ENCODE measurements around the gene EXOC4. TPM values are rescaled to one million over a fixed set of nuclear protein-coding genes. Genes with fewer than 3 reads are reported as not detected.

Gene EXOC4
- total RNA-seq, 1 donor from 2014 or later: 65.0 TPM

DNA sequence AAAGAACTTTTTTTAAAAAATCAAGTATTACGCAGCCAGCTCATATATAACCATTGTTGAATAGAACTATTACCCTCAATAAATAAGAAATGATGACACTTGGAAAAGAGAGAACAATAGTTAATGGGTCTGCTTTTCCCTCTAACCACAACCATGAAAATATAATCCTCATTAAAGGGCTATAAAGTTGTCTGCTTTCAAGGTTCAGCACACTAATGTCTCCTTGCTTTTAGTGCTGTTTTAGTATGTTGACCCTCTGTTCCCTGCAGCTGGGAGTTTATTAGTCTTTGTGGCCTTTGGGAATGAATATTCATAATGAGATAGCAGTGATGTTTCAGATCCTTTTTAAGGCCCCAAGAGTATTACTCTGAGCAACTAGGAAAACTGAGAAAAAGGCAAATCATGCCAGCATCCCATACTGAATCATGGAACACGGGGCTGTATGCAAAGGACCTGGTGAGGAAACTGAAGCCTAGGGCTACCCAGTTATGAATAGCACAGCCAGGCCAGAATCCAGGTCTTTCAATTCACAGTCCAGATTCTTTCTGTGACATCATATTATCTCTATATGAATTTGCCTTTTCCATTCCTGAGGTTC, 542.3 kb downstream of the EXOC4 start:
- no peak overlapping the region for H3K27ac Mint-ChIP-seq
- no peaks in the 10 kb centered on the region for H3K4me1 Mint-ChIP-seq (ENCODE audit: low read depth)
- H3K9me3 Mint-ChIP-seq: no peaks in the 10 kb centered on the region
- intact Hi-C loops (cut with micrococcal nuclease): no loop called here
- no peak for DNase-seq (ENCODE audit: low spot score)
- H3K4me3 Mint-ChIP-seq (ENCODE audit: low read depth): no peak overlapping the region
- no peaks in the 10 kb centered on the region for H3K27me3 Mint-ChIP-seq (ENCODE audit: low read depth)
- H3K36me3 Mint-ChIP-seq (ENCODE audit: low read depth): no peaks in the 10 kb centered on the region

DNA sequence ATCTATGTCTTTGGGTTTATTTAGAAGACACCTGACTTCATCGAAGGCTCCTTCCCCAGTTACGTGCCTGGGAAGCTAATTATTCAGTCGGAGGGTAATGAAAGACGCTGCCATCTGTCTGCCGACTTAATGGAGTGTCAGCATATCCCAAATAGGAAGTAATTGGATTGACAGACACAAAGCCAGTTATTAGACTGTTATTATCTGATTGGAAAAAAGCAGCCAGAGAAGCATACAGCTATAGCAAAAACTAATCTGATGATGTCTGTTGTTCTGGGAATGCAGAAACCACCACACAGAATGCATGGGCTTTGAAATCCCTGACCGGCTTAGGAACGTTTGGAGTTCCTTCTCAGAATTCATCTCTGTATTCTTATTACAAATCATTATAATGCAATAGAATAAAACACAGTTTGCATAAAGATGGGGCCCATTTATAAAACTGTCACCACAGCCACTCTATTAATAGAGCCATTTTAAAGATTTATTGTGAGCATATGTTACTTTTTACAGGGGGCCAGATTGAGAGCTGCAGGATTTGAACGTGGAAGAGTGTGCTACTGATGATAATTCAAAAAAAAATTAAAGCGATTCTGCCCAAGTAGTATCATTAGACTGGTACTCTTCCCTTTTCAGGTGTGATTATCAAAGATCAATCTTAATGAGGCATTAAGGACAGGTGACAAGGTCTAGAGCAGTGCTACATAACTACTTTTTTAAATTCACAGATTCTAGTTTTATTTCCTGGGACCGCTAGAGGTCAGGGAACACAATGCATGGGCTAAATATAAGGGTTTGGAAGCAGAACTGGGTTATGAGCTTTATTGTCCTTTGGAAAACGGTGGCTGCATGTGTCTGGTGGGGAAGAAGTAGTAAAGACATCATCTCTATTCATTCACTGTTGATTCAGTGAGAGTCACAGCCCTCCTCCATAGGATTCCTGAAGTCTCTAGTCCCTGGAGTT, 544.2 kb downstream of the EXOC4 start:
- no peak for DNase-seq (ENCODE audit: low spot score)
- Mint-ChIP-seq H3K4me3 (ENCODE audit: low read depth) (no peak overlapping the region), H3K9me3 (no peaks in the 10 kb centered on the region), H3K27me3 (ENCODE audit: low read depth) (no peaks in the 10 kb centered on the region), H3K27ac (no peak overlapping the region), H3K4me1 (ENCODE audit: low read depth) (peaks cover 2% of the 10 kb centered on the region), H3K36me3 (ENCODE audit: low read depth) (no peaks in the 10 kb centered on the region)
- intact Hi-C loops (cut with micrococcal nuclease): no loop called here

- DNase-seq (ENCODE audit: low spot score): no peak
- no peaks in the 10 kb centered on the region for H3K27me3 Mint-ChIP-seq (ENCODE audit: low read depth)
- no peak overlapping the region for H3K27ac Mint-ChIP-seq
- no peak overlapping the region for H3K4me3 Mint-ChIP-seq (ENCODE audit: low read depth)
- no peaks in the 10 kb centered on the region for H3K9me3 Mint-ChIP-seq
- intact Hi-C loops (cut with micrococcal nuclease): no loop called here
- H3K36me3 Mint-ChIP-seq (ENCODE audit: low read depth): no peaks in the 10 kb centered on the region
- peaks cover 2% of the 10 kb centered on the region for H3K4me1 Mint-ChIP-seq (ENCODE audit: low read depth)
Observed at GRCh38 chr7:133797818-133798520, 545.1 kb downstream of the EXOC4 start.

- no peaks in the 10 kb centered on the region for H3K36me3 Mint-ChIP-seq (ENCODE audit: low read depth)
Observed at GRCh38 chr7:133801341-133801740, 548.5 kb downstream of the EXOC4 start.

DNA sequence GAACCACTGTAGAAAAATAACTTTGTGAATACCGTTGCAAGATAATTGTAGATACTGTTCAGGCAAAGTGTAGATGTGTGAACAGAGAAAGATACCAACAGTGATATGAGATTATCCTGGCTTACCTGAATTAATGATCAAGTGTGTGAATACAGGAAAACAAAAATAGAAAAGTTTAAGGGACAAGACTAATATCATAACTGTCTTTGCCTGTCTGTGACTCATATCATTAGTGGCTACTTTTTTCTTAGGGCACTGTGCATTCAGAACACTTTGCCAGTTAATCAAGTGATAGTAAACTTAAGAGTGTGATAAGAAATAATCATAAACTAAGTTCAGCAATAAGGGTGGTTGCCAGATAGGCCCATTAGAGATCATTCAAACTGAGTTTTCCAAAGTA, 551.2 kb downstream of the EXOC4 start:
- Mint-ChIP-seq H3K36me3 (ENCODE audit: low read depth) (no peaks in the 10 kb centered on the region), H3K4me1 (ENCODE audit: low read depth) (peaks cover 5% of the 10 kb centered on the region), H3K4me3 (ENCODE audit: low read depth) (no peak overlapping the region), H3K9me3 (no peaks in the 10 kb centered on the region), H3K27ac (no peak overlapping the region), H3K27me3 (ENCODE audit: low read depth) (no peaks in the 10 kb centered on the region)
- DNase-seq (ENCODE audit: low spot score): no peak
- intact Hi-C loops (cut with micrococcal nuclease): no loop called here

More at GRCh38 chr7:133801341-133801740, 548.5 kb downstream of the EXOC4 start:
- Mint-ChIP-seq H3K4me3 (ENCODE audit: low read depth) (no peak overlapping the region), H3K4me1 (ENCODE audit: low read depth) (peaks cover 5% of the 10 kb centered on the region), H3K27ac (no peak overlapping the region), H3K9me3 (no peaks in the 10 kb centered on the region), H3K27me3 (ENCODE audit: low read depth) (no peaks in the 10 kb centered on the region)
- intact Hi-C loops (cut with micrococcal nuclease): no loop called here
- no peak for DNase-seq (ENCODE audit: low spot score)

GRCh38 chr7:133805426-133805825, 552.5 kb downstream of the EXOC4 start:
- H3K4me1 Mint-ChIP-seq (ENCODE audit: low read depth): peaks cover 5% of the 10 kb centered on the region
- no peaks in the 10 kb centered on the region for H3K9me3 Mint-ChIP-seq
- H3K36me3 Mint-ChIP-seq (ENCODE audit: low read depth): no peaks in the 10 kb centered on the region
- H3K27ac Mint-ChIP-seq: no peak overlapping the region
- H3K27me3 Mint-ChIP-seq (ENCODE audit: low read depth): no peaks in the 10 kb centered on the region
- H3K4me3 Mint-ChIP-seq (ENCODE audit: low read depth): no peak overlapping the region
- intact Hi-C loops (cut with micrococcal nuclease): no loop called here
- no peak for DNase-seq (ENCODE audit: low spot score)

DNA sequence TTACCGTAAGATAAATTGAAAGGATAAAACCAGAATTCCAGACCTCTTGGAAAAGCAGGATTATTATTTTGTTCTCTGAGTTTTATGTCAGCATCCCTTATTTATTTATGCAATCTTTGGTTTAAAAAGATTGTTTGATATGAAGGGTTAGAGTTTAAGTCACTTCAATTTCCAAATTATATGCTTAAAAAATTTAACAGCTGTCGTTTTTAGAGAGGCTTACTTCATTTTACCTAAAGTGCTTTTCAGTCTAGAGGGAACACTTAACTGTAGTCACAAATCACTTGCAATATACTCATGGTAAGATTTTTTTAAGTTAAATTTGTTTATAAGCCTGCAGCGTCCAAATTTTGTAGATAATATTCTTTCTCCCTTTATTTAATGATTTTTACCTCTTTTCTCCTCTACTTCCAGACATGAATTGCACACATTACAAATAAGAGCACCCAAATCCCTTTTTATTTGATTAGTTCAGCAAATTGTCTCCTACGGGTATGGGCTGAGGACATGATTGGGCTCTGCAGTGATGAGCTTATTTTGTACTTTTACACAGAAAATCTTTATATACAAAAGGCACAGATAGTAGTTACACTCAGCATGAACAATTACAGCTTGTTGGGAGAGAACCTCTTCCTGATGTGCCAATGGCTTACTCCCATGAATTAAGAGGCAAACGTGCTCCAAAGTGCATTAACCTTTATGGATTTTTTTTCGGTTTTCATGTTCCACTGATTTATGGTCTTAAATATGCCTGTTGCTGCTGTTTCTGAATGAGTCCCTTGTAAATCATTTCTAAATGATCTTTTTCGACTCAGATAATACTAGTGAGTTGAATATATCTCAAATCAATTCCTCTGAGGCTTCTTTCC, 555.0 kb downstream of the EXOC4 start:
- Mint-ChIP-seq H3K27ac (no peak overlapping the region), H3K27me3 (ENCODE audit: low read depth) (no peaks in the 10 kb centered on the region), H3K36me3 (ENCODE audit: low read depth) (no peaks in the 10 kb centered on the region), H3K4me1 (ENCODE audit: low read depth) (peaks cover 3% of the 10 kb centered on the region), H3K9me3 (no peaks in the 10 kb centered on the region), H3K4me3 (ENCODE audit: low read depth) (no peak overlapping the region)
- no peak for DNase-seq (ENCODE audit: low spot score)
- intact Hi-C loops (cut with micrococcal nuclease): no loop called here

GRCh38 chr7:133808493-133808866, 555.6 kb downstream of the EXOC4 start:
- Mint-ChIP-seq H3K27ac (no peak overlapping the region), H3K9me3 (no peaks in the 10 kb centered on the region), H3K36me3 (ENCODE audit: low read depth) (no peaks in the 10 kb centered on the region), H3K27me3 (ENCODE audit: low read depth) (no peaks in the 10 kb centered on the region), H3K4me1 (ENCODE audit: low read depth) (peaks cover 3% of the 10 kb centered on the region), H3K4me3 (ENCODE audit: low read depth) (no peak overlapping the region)
- DNase-seq (ENCODE audit: low spot score): no peak
- intact Hi-C loops (cut with micrococcal nuclease): no loop called here

GRCh38 chr7:133812877-133813276, 560.0 kb downstream of the EXOC4 start:
- no peaks in the 10 kb centered on the region for H3K36me3 Mint-ChIP-seq (ENCODE audit: low read depth)
- intact Hi-C loops (cut with micrococcal nuclease): no loop called here
- no peaks in the 10 kb centered on the region for H3K27me3 Mint-ChIP-seq (ENCODE audit: low read depth)

DNA sequence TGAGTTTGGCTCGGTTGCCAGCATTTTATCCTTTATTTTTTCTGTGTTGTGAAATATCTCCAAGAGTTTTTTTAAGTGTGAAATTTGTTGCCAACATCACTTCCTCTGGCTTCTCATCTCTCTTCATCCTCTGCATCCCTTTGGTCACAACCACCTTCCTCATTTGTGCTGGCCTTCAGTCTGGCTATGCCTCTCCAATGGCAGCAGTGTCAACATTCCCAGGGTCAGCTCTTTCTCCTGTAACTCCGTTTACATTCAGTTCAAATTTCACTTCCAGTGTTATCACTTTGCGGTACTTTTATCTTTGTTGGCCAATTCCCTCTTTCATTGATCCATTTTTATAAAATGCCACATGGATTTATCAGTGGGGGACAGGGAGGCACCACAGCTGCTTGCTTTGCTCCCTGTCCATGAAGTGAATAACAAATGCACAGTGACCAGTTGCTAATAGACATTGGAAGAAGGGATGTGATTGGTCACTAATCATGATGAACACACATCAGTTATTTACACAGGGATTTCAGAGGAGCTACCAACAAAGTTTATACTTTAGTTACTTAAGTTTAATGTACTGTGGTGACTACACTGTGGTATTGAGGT, 562.8 kb downstream of the EXOC4 start:
- no peak for DNase-seq (ENCODE audit: low spot score)

More at GRCh38 chr7:133812877-133813276, 560.0 kb downstream of the EXOC4 start:
- no peak for DNase-seq (ENCODE audit: low spot score)
- no peaks in the 10 kb centered on the region for H3K4me1 Mint-ChIP-seq (ENCODE audit: low read depth)
- no peaks in the 10 kb centered on the region for H3K9me3 Mint-ChIP-seq
- H3K27ac Mint-ChIP-seq: no peak overlapping the region
- H3K4me3 Mint-ChIP-seq (ENCODE audit: low read depth): no peak overlapping the region

DNA sequence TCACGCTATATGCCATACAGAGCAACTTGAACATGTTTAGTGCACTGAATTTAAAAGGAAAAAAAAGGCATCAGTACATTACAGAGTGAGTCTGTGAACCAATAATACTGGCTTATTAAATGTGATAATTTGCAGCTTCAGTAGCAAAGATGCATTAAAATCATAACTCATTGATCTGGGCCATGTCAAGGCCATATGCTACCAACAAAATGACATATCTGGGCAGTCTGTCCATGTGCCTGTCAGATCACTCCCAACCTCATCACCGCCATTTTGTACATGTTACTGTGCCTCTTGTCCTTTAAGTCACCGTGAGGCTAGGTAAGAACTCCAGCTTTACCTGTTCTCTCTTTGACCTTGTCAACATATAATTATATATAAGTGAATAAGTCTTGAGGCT, 566.8 kb downstream of the EXOC4 start:
- intact Hi-C loops (cut with micrococcal nuclease): no loop called here
- no peaks in the 10 kb centered on the region for H3K4me1 Mint-ChIP-seq (ENCODE audit: low read depth)
- no peak overlapping the region for H3K27ac Mint-ChIP-seq
- no peak for DNase-seq (ENCODE audit: low spot score)
- no peaks in the 10 kb centered on the region for H3K9me3 Mint-ChIP-seq
- no peak overlapping the region for H3K4me3 Mint-ChIP-seq (ENCODE audit: low read depth)
- H3K27me3 Mint-ChIP-seq (ENCODE audit: low read depth): no peaks in the 10 kb centered on the region
- peaks cover 5% of the 10 kb centered on the region for H3K36me3 Mint-ChIP-seq (ENCODE audit: low read depth)

More for the DNA sequence above, 562.8 kb downstream of the EXOC4 start:
- no peak overlapping the region for H3K4me3 Mint-ChIP-seq (ENCODE audit: low read depth)
- H3K4me1 Mint-ChIP-seq (ENCODE audit: low read depth): no peaks in the 10 kb centered on the region
- no peak overlapping the region for H3K27ac Mint-ChIP-seq
- peaks cover 5% of the 10 kb centered on the region for H3K36me3 Mint-ChIP-seq (ENCODE audit: low read depth)
- intact Hi-C loops (cut with micrococcal nuclease): no loop called here
- no peaks in the 10 kb centered on the region for H3K9me3 Mint-ChIP-seq
- H3K27me3 Mint-ChIP-seq (ENCODE audit: low read depth): no peaks in the 10 kb centered on the region

- DNase-seq (ENCODE audit: low spot score): no peak
- Mint-ChIP-seq H3K27me3 (ENCODE audit: low read depth) (no peaks in the 10 kb centered on the region), H3K4me3 (ENCODE audit: low read depth) (no peak overlapping the region), H3K9me3 (no peaks in the 10 kb centered on the region), H3K4me1 (ENCODE audit: low read depth) (no peaks in the 10 kb centered on the region), H3K36me3 (ENCODE audit: low read depth) (peaks cover 5% of the 10 kb centered on the region), H3K27ac (no peak overlapping the region)
- intact Hi-C loops (cut with micrococcal nuclease): no loop called here
Observed at GRCh38 chr7:133820584-133820983, 567.7 kb downstream of the EXOC4 start.
